ELR (cell line): ENCODE data around the gene PRADC1.

Source experiments
- DNase-seq: peaks from one replicate; pipeline ENCODE4 v3.0.0-alpha.2; 2015; ENCODE audit warnings: low read depth

PRADC1 gene

GRCh38 chr2:73258913-73259215 lies 25.8 kb upstream of the PRADC1 start:
- DNase-seq: no peak

- DNase-seq: no peak
Measured at GRCh38 chr2:73258186-73258912, 25.3 kb upstream of the PRADC1 start.

- DNase-seq: no peak
Measured at GRCh38 chr2:73257425-73258125, 24.5 kb upstream of the PRADC1 start.

- DNase-seq: no peak
Measured at GRCh38 chr2:73257021-73257420, 24.0 kb upstream of the PRADC1 start.

- DNase-seq: no peak
Measured at GRCh38 chr2:73256618-73256922, 23.5 kb upstream of the PRADC1 start.

DNA sequence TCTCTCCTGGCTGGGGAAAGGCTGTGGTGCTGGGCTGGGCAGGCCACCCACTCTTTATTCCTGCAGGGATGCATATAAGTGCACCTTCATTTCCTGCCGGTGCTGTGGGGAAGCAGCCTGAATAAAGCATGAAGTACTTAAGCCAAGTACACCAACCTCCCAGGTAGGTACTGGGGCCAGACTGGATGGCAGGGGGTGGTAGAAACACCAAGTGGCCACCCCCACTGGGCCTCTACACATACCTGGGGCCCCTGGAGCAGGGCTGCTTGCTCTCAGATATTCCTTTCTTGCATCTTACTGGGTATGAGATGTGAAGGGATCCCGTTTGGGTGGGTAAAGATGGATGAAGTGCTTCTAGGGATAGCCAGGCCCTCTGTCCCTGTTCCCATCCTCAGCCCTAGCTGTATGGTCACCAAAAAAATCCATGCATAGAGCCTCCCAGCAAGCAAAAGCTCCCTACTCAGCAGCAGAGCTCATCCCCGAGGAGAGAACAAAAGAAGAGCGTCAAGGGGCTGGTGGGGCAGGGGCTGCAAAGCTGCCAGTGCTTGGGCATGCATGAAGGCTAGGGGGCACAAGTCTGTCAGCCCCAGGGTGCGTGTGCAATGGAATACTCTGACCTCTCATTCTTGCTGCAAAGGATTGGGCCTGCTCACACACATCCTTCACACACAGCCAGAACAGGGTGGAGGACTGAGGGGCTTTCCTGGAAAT lies 23.0 kb upstream of the PRADC1 start:
- DNase-seq: no peak

DNA sequence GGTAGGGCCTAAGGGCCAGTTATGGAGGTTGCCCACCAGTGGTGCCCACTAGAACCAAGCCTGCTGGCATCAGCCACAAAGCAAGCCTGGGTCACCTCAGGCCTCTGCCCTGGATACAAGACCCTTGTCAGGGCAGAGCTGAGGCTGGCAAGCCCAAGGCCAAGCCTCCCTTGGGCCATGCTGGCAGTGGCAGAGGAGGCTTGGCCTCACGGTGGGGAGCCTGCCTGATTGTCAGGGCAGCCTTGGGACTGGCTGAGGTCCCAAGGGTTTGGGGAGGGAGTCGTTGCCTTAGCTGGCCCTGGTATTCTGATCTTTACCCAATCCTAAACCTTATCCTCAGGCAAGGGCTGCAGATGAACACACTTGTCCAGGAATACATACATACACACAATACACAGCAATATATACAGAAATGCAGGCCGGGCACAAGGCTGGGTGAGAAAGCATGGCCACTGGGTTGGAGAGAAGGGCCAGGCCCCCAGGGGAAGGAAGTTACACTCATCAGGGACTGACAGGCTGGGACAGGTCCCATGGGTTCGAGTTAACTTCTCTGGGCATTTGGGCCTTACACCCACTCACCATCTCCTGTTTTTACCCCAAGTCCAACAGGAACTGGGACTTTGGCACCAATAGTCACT lies 22.1 kb upstream of the PRADC1 start:
- no peak for DNase-seq

DNA sequence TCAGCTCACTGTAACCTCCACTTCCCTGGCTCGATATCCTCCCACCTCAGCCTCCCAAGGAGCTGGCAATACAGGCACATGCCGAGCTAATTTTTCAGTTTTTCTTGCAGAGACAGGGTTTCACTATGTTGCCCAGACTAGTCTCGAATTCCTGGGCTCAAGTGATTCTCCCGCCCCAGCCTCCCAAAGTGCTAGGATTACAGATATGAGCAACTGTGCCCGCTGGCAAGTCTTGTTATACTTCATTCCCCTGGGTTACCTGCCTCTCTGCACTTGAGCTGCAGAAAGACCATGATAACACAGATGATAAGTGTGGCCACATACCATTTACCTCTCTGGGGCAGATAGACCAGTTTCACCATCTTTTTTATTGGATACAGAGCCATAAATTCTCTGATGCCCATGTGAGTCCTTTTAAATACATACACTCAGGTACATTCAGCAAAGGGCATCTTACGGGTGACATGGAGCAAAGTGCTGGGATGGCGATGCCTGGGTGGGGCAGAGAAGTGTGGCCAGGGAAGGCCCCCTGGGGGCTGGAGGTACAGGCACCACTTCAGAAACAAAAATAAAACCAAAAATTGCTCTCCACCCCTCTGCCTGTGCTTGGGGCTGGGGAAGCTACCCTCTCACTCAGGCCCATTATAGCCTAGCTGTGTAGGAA lies 21.4 kb upstream of the PRADC1 start:
- no peak for DNase-seq

GRCh38 chr2:73253901-73254300 lies 20.9 kb upstream of the PRADC1 start:
- no peak for DNase-seq

DNA sequence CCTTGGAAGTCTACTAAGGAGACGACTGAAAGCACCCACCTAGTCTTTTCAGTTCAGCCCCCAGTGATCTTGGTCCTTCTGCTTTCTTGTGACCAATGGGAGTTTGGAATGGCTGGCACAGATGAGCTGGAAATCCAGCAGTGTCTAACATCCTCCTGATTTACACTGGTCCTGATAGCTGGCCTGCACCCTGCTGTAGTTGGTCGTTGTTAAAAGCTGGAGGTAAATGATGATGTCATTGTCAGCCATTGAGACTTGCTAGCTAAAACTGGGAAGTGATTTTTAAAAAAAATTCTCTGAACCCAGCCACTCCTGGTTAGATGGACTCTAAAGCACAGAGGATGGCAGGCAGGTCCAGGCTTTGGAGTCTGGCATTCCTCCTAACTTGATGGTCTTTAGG lies 20.4 kb upstream of the PRADC1 start:
- no peak for DNase-seq

DNA sequence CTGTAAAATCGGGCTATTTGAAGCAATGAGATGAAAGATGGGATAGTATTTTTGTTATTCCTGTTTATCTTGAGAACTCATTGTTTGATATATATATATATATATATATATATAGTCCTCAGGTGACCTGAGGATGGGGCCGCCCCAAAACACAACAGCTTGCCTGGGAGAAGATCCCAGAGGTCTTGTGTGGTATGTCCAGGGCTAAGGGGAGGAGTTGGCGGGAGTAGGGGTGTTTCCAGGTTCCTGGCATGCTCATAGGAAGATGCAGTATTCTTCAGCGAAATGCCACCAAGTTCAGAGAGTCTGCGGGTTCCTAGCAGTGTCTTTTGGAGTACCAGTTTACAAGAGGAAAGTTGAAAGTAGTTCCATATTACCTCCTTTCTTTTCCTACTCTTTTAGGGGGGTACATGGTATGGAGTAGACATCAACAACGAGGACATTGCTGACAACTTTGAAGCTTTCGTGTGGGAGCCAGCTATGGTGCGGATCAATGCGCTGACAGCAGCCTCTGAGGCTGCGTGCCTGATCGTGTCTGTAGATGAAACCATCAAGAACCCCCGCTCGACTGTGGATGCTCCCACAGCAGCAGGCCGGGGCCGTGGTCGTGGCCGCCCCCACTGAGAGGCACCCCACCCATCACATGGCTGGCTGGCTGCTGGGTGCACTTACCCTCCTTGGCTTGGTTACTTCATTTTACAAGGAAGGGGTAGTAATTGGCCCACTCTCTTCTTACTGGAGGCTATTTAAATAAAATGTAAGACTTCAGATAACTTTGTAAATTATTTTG lies 19.4 kb upstream of the PRADC1 start:
- no peak for DNase-seq

- no peak for DNase-seq
Measured at GRCh38 chr2:73250872-73251846, 18.1 kb upstream of the PRADC1 start.

DNA sequence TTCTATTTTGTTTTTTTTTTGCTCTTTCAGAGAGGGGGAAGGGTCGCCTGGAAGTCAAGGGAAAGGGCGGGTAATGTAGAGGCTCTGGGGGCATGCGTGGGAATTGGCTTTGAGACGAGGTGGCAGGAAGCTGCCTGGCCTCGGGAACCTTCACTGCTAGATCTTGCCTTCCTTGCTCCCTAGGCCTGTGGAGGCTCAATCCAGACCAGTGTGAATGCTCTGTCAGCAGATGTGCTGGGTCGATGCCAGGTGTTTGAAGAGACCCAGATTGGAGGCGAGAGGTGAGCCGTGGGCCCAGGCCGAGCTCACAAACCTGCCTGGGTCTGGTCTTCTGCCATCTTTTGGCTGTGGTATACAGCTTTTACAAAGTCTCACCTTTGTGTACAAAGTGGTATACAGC lies 16.6 kb upstream of the PRADC1 start:
- DNase-seq: no peak

DNA sequence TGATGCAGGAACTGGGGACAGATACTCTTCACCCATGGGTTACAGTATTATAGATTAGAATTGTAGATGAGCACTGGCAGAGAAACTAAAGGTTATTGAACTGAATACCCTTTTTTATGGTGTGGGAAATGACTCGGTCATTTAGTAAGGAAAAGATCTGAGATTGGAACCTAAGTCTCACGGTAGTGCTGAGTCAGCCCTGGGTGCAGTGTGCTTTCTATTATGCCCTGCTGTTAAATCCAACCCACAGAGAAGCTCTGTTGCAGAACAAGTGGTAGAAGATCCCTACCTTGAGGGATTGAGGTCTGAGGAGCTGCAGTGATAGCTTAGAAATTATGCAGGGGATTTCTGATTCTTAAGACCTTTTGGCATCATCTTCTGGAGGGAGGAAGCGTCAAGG lies 13.8 kb upstream of the PRADC1 start:
- no peak for DNase-seq

GRCh38 chr2:73244580-73244979 lies 11.5 kb upstream of the PRADC1 start:
- no peak for DNase-seq

GRCh38 chr2:73243884-73244570 lies 11.0 kb upstream of the PRADC1 start:
- peak; percentile 85 for DNase-seq

GRCh38 chr2:73239776-73240175 lies 6.7 kb upstream of the PRADC1 start:
- DNase-seq: peak; percentile 74

DNA sequence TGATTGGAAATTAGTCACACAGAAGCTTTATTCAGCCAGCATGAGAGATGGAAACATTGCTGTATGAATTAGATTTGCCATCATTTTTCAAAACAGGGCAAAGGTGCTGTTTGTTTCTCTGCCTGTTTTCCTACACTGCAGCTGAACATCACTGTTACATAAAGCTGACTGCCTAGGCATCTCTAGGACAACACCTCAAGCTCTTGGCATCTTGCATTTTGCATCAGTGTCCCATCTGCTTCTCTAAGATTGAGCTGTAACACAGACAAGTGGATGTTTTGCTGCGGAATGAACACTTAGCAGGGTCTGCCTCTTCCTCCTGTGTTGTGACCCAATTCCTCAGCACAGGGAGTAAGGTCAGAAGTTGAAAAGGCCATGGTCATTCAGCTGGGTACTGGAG lies 5.9 kb upstream of the PRADC1 start:
- DNase-seq: no peak

GRCh38 chr2:73238149-73238548 lies 5.1 kb upstream of the PRADC1 start:
- DNase-seq: no peak

DNA sequence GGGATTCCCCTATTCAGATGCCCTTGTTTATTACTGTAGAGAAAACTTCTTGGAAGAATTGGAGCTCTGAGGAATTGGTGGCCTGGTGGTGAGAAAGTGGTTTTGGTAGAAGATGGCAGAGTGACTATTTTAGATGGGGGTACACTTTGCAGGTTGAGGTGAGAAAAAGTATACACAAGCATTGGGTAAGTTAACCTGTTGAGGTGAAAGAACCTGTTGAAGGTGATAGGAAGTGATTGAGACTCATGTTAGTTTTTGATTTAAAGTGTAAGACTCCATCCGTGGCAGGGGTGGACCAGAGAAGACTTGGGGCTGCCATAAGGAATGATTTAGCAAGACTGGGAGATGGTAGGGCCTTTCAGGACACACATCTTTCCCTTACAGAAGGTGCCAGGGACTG lies 4.1 kb upstream of the PRADC1 start:
- no peak for DNase-seq
